T1000 (cell line): Measurements from ENCODE around the gene BBS9.
"Not testable (repeated sequence)": the region's sequence is repeated elsewhere in the genome, so short reads cannot be mapped to it uniquely, and the experiment has no call there.

Experiments used
- DNase-seq: peaks from one replicate; lab custom pipeline; 2025; ENCODE audit warnings: mixed read lengths; lab: John Stamatoyannopoulos, UW

BBS9 gene

GRCh38 chr7:33196221-33196620 lies 66.9 kb downstream of the BBS9 start:
- no peak for DNase-seq

GRCh38 chr7:33200282-33200681 lies 70.9 kb downstream of the BBS9 start:
- DNase-seq, result no peak

- DNase-seq, result no peak
Measured at GRCh38 chr7:33201821-33202220, 72.5 kb downstream of the BBS9 start.

GRCh38 chr7:33210958-33211357 lies 81.6 kb downstream of the BBS9 start:
- no peak for DNase-seq

GRCh38 chr7:33212144-33212543 lies 82.8 kb downstream of the BBS9 start:
- no peak for DNase-seq

- DNase-seq, result no peak
Measured at GRCh38 chr7:33215992-33216391, 86.6 kb downstream of the BBS9 start.

GRCh38 chr7:33217595-33217994 lies 88.2 kb downstream of the BBS9 start:
- DNase-seq, result no peak

GRCh38 chr7:33218841-33219535 lies 89.6 kb downstream of the BBS9 start:
- DNase-seq, result not testable (repeated sequence)

GRCh38 chr7:33220231-33220630 lies 90.9 kb downstream of the BBS9 start:
- no peak for DNase-seq

- DNase-seq, result no peak
Measured at GRCh38 chr7:33221390-33221789, 92.0 kb downstream of the BBS9 start.

- no peak for DNase-seq
Measured at GRCh38 chr7:33232632-33233145, 103.3 kb downstream of the BBS9 start.

GRCh38 chr7:33233659-33234058 lies 104.3 kb downstream of the BBS9 start:
- DNase-seq, result no peak

- no peak for DNase-seq
Measured at GRCh38 chr7:33237036-33237435, 107.7 kb downstream of the BBS9 start.

- DNase-seq, result no peak
Measured at GRCh38 chr7:33243319-33243881, 114.0 kb downstream of the BBS9 start.

- no peak for DNase-seq
Measured at GRCh38 chr7:33248671-33249070, 119.3 kb downstream of the BBS9 start.

- no peak for DNase-seq
Measured at GRCh38 chr7:33250421-33250871, 121.1 kb downstream of the BBS9 start.

- DNase-seq, result no peak
Measured at GRCh38 chr7:33251301-33251700, 121.9 kb downstream of the BBS9 start.

- DNase-seq, result no peak
Measured at GRCh38 chr7:33258491-33258951, 129.2 kb downstream of the BBS9 start.

- DNase-seq, result no peak
Measured at GRCh38 chr7:33261585-33261984, 132.2 kb downstream of the BBS9 start.

- no peak for DNase-seq
Measured at GRCh38 chr7:33262476-33262875, 133.1 kb downstream of the BBS9 start.

- DNase-seq, result not testable (repeated sequence)
Measured at GRCh38 chr7:33271839-33272371, 142.5 kb downstream of the BBS9 start.

GRCh38 chr7:33273356-33273755 lies 144.0 kb downstream of the BBS9 start:
- no peak for DNase-seq

- DNase-seq, result no peak
Measured at GRCh38 chr7:33276325-33276724, 147.0 kb downstream of the BBS9 start.
